Fibroblast of lung (primary cell): ENCODE results near the gene KIF6. TPM values are rescaled to one million over a fixed set of nuclear protein-coding genes. Genes with fewer than 3 reads are reported as not detected.

Experiments used
- DNase-seq, 2 donors: peaks; one replicate each; pipeline versions ENCODE4 v3.0.0 to v3.0.0-alpha.2; 2010; ENCODE audit warnings: low read depth in 2 of 2
- H2AFZ ChIP-seq: 2 replicates; pipeline ENCODE4 v1.5.1; 2012; ENCODE audit warnings: low read length, control low read depth, inconsistent platforms
- H3K27ac ChIP-seq: 2 replicates; pipeline ENCODE4 v1.5.1; 2011; ENCODE audit warnings: low read length, control low read depth; ENCODE audit not compliant: insufficient read depth
- H3K27me3 ChIP-seq: 2 replicates; pipeline ENCODE4 v1.5.1; 2011; ENCODE audit warnings: mild to moderate bottlenecking, low read length; ENCODE audit not compliant: control insufficient read depth, insufficient read depth
- H3K36me3 ChIP-seq: 2 replicates; pipeline ENCODE4 v1.5.1; 2011; ENCODE audit warnings: low read length; ENCODE audit not compliant: control insufficient read depth, insufficient read depth
- H3K4me1 ChIP-seq: 2 replicates; pipeline ENCODE4 v1.5.1; 2011; ENCODE audit warnings: low read length; ENCODE audit not compliant: control insufficient read depth, insufficient read depth; ENCODE audit errors: extremely low read depth
- H3K4me2 ChIP-seq: 2 replicates; pipeline ENCODE4 v1.5.1; 2011; ENCODE audit warnings: low read length, control low read depth; ENCODE audit not compliant: insufficient read depth; ENCODE audit errors: extremely low read depth
- H3K4me3 ChIP-seq, 4 experiments: fragments of 200-600 bp in 1 of 4; sonication (generic) in 1 of 4; replicated peaks in 1 of 4; 2 replicates each; pipeline ENCODE4 v1.5.1; 2011 to 2016; ENCODE audit warnings: low read length in 4 of 4, low read depth in 3 of 4, mild to moderate bottlenecking in 3 of 4, control low read depth in 2 of 4, inconsistent platforms in 1 of 4, mixed read lengths in 1 of 4; ENCODE audit not compliant: insufficient read depth in 1 of 4; ENCODE audit errors: control extremely low read depth in 1 of 4
- H3K79me2 ChIP-seq: 2 replicates; pipeline ENCODE4 v1.5.1; 2012; ENCODE audit warnings: mild to moderate bottlenecking, low read length, inconsistent platforms; ENCODE audit not compliant: control insufficient read depth, insufficient read depth
- H3K9ac ChIP-seq: 2 replicates; pipeline ENCODE4 v1.5.1; 2011; ENCODE audit warnings: mild to moderate bottlenecking, low read length, control low read depth; ENCODE audit not compliant: insufficient read depth
- H3K9me3 ChIP-seq: 2 replicates; pipeline ENCODE4 v1.5.1; 2012; ENCODE audit warnings: low read depth, low read length; ENCODE audit not compliant: control insufficient read depth, insufficient read depth
- H4K20me1 ChIP-seq: 2 replicates; pipeline ENCODE4 v1.5.1; 2011; ENCODE audit warnings: low read length; ENCODE audit not compliant: control insufficient read depth, insufficient read depth; ENCODE audit errors: extremely low read depth
- CTCF ChIP-seq, 2 donors: IDR thresholded peaks in 1 of 2; conservative IDR thresholded peaks in 1 of 2; 1 replicate in 1 of 2; 2 replicates in 1 of 2; pipeline ENCODE4 v1.5.1; 2011 to 2012; ENCODE audit warnings: low read length in 2 of 2, control low read depth in 1 of 2, inconsistent platforms in 1 of 2, low read depth in 1 of 2, mild to moderate bottlenecking in 1 of 2
- EZH2 ChIP-seq: IDR thresholded peaks from 2 replicates; pipeline ENCODE4 v1.5.1; 2012; ENCODE audit warnings: low read length, control low read depth, mild to moderate bottlenecking; ENCODE audit errors: missing control alignments
- polyA plus RNA-seq, 2 donors: library from polyadenylated mRNA; depleted of rRNA in 1 of 2; stranded (reverse) in 1 of 2; unstranded in 1 of 2; fragments of >200 nt; gene quantifications; 2 replicates each; pipeline ENCODE4 v1.2.1, GENCODE V29; 2011 to 2012; ENCODE audit warnings: missing spikeins in 1 of 2
- total RNA-seq: library from RNA; depleted of rRNA; stranded (reverse); fragments of >200 nt; gene quantifications from 2 replicates; pipeline ENCODE4 v1.2.1, GENCODE V29; 2014

The KIF6 gene
- total and polyA plus RNA-seq, 2 donors (not counting 1 experiment from before 2014, with no cell fraction given): 0.24 to 0.83 TPM

DNA sequence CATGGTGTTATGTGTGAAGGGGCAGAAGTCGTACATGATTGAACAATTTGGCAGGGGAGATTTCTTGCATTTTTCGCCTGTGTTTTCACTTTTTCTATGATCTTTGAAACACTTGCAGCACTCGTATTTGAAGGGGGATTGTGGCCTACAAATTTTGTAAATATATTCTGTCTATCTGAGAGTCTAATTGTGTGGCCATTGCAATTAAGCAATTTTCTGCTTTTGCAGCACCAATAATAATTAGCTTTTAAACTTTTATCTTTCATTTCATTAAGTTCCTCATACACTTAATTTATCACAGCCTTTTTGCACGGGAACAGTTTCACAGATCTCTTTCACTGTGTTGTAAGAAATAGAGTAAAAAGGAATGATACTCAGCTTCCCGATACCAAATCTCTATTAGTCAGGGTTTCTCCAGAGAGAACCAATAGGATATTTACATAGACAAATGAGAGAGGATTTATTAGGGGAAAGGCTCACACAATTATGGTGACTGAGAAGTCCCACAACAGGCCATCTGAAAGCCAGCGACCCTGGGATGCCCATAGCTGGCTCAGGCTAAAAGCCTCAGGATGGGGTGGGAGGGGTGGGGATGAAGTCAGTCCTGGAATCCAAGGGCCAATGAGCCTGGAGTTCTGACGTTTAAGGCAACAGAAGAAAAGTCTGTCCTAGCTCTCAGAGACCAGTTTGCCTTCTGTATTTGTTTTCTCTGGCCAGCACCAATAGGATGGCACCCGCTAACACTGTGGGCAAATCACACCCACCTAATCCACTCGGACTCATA lies 58.3 kb downstream of the KIF6 start:
- H3K79me2 ChIP-seq: no peaks in the 10 kb centered on the region
- H3K4me2 ChIP-seq: no peak overlapping the region
- no peaks in the 10 kb centered on the region for H4K20me1 ChIP-seq
- H2AFZ ChIP-seq: no peak overlapping the region
- H3K9ac ChIP-seq: no peak overlapping the region
- TF ChIP-seq EZH2: no peak
- TF ChIP-seq CTCF (conservative IDR thresholded peaks at IDR 0.05 in 1 of 2, IDR thresholded peaks at IDR 0.05 in 1 of 2; ENCODE audit: low read depth in 1 of 2, low read length in 2 of 2): no peak
- H3K27ac ChIP-seq: no peak overlapping the region
- H3K4me3 ChIP-seq: no peak overlapping the region
- DNase-seq: peak in 1 of 2 donors; percentile 3
- no peaks in the 10 kb centered on the region for H3K4me1 ChIP-seq
- H3K27me3 ChIP-seq: no peaks in the 10 kb centered on the region
- H3K9me3 ChIP-seq: no peaks in the 10 kb centered on the region
- H3K36me3 ChIP-seq: no peaks in the 10 kb centered on the region

- no peak overlapping the region for H3K4me2 ChIP-seq
- no peaks in the 10 kb centered on the region for H3K36me3 ChIP-seq
- DNase-seq: peak in 1 of 2 donors; percentile 65
Measured at GRCh38 chr6:39665861-39666260, 59.3 kb downstream of the KIF6 start.

DNA sequence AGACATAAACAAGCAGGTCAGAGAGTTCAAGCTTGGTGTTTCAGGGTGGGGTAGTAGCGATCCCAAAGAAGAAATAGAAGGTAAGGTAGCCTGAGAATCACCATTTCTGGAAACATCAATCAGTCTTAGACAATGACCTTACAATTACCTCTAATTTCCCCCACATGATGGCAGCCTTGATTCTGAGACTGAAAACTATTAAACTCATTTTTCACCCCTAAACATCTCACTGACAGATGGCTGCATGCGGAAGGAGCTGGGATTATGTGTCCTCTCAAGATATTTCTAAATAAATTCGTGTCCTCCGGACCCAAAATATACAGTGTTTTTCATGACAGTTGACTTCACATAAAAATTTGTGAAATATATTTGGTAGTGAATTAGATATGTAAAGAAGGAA lies 61.0 kb downstream of the KIF6 start:
- Histone ChIP-seq H3K9ac (no peak overlapping the region), H3K27me3 (no peaks in the 10 kb centered on the region), H3K27ac (no peak overlapping the region), H3K4me1 (no peaks in the 10 kb centered on the region), H3K4me3 (no peak overlapping the region), H3K9me3 (no peaks in the 10 kb centered on the region), H4K20me1 (no peaks in the 10 kb centered on the region), H2AFZ (no peak overlapping the region), H3K4me2 (no peak overlapping the region), H3K36me3 (no peaks in the 10 kb centered on the region), H3K79me2 (no peaks in the 10 kb centered on the region)
- TF ChIP-seq CTCF (conservative IDR thresholded peaks at IDR 0.05 in 1 of 2, IDR thresholded peaks at IDR 0.05 in 1 of 2; ENCODE audit: low read depth in 1 of 2, low read length in 2 of 2) (no peak), EZH2 (no peak)
- DNase-seq: no peak

More at GRCh38 chr6:39665861-39666260, 59.3 kb downstream of the KIF6 start:
- Histone ChIP-seq H4K20me1 (no peaks in the 10 kb centered on the region), H3K9ac (no peak overlapping the region), H3K79me2 (no peaks in the 10 kb centered on the region), H3K4me1 (no peaks in the 10 kb centered on the region), H3K27me3 (no peaks in the 10 kb centered on the region), H2AFZ (no peak overlapping the region), H3K9me3 (no peaks in the 10 kb centered on the region), H3K27ac (no peak overlapping the region), H3K4me3 (no peak overlapping the region)
- TF ChIP-seq EZH2: no peak
- no peak for TF ChIP-seq CTCF (conservative IDR thresholded peaks at IDR 0.05 in 1 of 2, IDR thresholded peaks at IDR 0.05 in 1 of 2; ENCODE audit: low read depth in 1 of 2, low read length in 2 of 2)
